HCT116 (cell line): ENCODE data around the gene OAT. TPM values are rescaled to one million over a fixed set of nuclear protein-coding genes. Genes with fewer than 3 reads are reported as not detected.
A peak's percentile ranks its signal among the peaks of the same experiment; 100 is the strongest.

ENCODE experiments used
- ATAC-seq: fragments of 200-7000 bp; cut with Tn5 transposase; 2 replicates; pipeline ENCODE4 v1.9.1; 2020; ENCODE audit warnings: mild to moderate bottlenecking, moderate library complexity
- BruUV-seq: library from RNA; stranded (reverse); fragments of 400-500 nt; replicated peaks from 2 replicates; lab custom pipeline; 2021; lab: Mats Ljungman, UMichigan
- CTCF ChIA-PET: fragments of 300-600 bp; sonication (Branson Sonifier 250); formaldehyde crosslinking; loops from one replicate; lab custom pipeline; 2021; ENCODE audit warnings: antibody characterized with exemption; lab: Charles Lee
- POLR2A ChIA-PET: fragments of 300-600, 350-600 bp; sonication (Branson Sonifier 250); formaldehyde crosslinking; loops from one replicate; lab custom pipeline; 2021; ENCODE audit warnings: antibody characterized with exemption; lab: Charles Lee
- RAD21 ChIA-PET, 2 experiments: fragments of 300-600 bp; sonication (Branson Sonifier 250); formaldehyde crosslinking; loops; one replicate each; lab custom pipeline; 2023; ENCODE audit warnings: low total read pairs in 2 of 2; ENCODE audit not compliant: uncharacterized antibody in 2 of 2, unreplicated experiment in 2 of 2, low non-redundant PET in 1 of 2; lab: Charles Lee
- DNase-seq: peaks from one replicate; pipeline ENCODE4 v3.0.0-alpha.2; 2010; ENCODE audit warnings: low read depth, low spot score
- H2AFZ ChIP-seq: fragments of 200-600 bp; shearing (Covaris generic), sonication (generic); 2 replicates; pipeline ENCODE4 v1.6.1; 2017; ENCODE audit warnings: low read depth, mixed run types, mixed read lengths, antibody characterized with exemption, low read length; ENCODE audit not compliant: poor library complexity, severe bottlenecking
- H3K27ac ChIP-seq: 2 replicates; pipeline ENCODE4 v1.5.1; 2012; ENCODE audit warnings: low read depth, low read length
- H3K27me3 ChIP-seq: fragments of 200-600 bp; sonication (generic); 2 replicates; pipeline ENCODE4 v1.6.1; 2016; ENCODE audit warnings: mixed run types, low read length, mixed read lengths; ENCODE audit not compliant: insufficient read depth
- H3K36me3 ChIP-seq, 2 experiments: fragments of 200-500 bp in 1 of 2; fragments of 200-600 bp in 1 of 2; sonication (Bioruptor generic) in 1 of 2; sonication (generic) in 1 of 2; 2 replicates each; pipeline versions ENCODE4 v1.5.1 to v1.6.1; 2014 to 2016; ENCODE audit warnings: low read length in 2 of 2, inconsistent platforms in 1 of 2, mixed read lengths in 1 of 2, mixed run types in 1 of 2; ENCODE audit not compliant: insufficient read depth in 2 of 2, control insufficient read depth in 1 of 2
- H3K4me1 ChIP-seq, 2 experiments: fragments of 200-600 bp in 1 of 2; sonication (generic) in 1 of 2; 2 replicates each; pipeline versions ENCODE4 v1.5.1 to v1.6.1; 2012 to 2017; ENCODE audit warnings: low read length in 2 of 2, inconsistent platforms in 1 of 2, mild to moderate bottlenecking in 1 of 2, mixed read lengths in 1 of 2, mixed run types in 1 of 2, moderate library complexity in 1 of 2; ENCODE audit not compliant: insufficient read depth in 2 of 2, control insufficient read depth in 1 of 2
- H3K4me2 ChIP-seq: fragments of 200-600 bp; sonication (generic); 2 replicates; pipeline ENCODE4 v1.6.1; 2017; ENCODE audit warnings: mixed run types, low read length, mixed read lengths
- H3K4me3 ChIP-seq, 2 experiments: fragments of 200-600 bp in 1 of 2; sonication (generic) in 1 of 2; replicated peaks in 1 of 2; 2 replicates each; pipeline ENCODE4 v1.5.1; 2011 to 2016; ENCODE audit warnings: low read length in 2 of 2, control low read depth in 1 of 2, low read depth in 1 of 2, mild to moderate bottlenecking in 1 of 2, mixed read lengths in 1 of 2, mixed run types in 1 of 2
- H3K79me2 ChIP-seq: fragments of 200-600 bp; sonication (generic); 2 replicates; pipeline ENCODE4 v1.6.1; 2017; ENCODE audit warnings: mild to moderate bottlenecking, mixed run types, low read length, moderate library complexity, mixed read lengths; ENCODE audit not compliant: insufficient read depth
- H3K9ac ChIP-seq: fragments of 200-600 bp; sonication (generic); 2 replicates; pipeline ENCODE4 v1.6.1; 2016; ENCODE audit warnings: low read length, mixed read lengths
- H3K9me2 ChIP-seq: fragments of 200-600 bp; sonication (generic), shearing (Covaris generic); 2 replicates; pipeline ENCODE4 v1.6.1; 2017; ENCODE audit warnings: mixed run types, mild to moderate bottlenecking, moderate library complexity; ENCODE audit not compliant: insufficient read depth
- H3K9me3 ChIP-seq, 2 experiments: fragments of 200-500 bp in 1 of 2; fragments of 200-600 bp in 1 of 2; sonication (Bioruptor generic) in 1 of 2; sonication (generic) in 1 of 2; 2 replicates each; pipeline ENCODE4 v1.6.1; 2014 to 2017; ENCODE audit warnings: low read length in 2 of 2, mixed read lengths in 2 of 2, inconsistent platforms in 1 of 2, low read depth in 1 of 2, mild to moderate bottlenecking in 1 of 2, mixed run types in 1 of 2, moderate library complexity in 1 of 2; ENCODE audit not compliant: control insufficient read depth in 1 of 2, insufficient read depth in 1 of 2
- H4K20me1 ChIP-seq: fragments of 200-600 bp; sonication (generic), shearing (Covaris generic); 2 replicates; pipeline ENCODE4 v1.6.1; 2017; ENCODE audit warnings: mixed run types, mild to moderate bottlenecking, moderate library complexity; ENCODE audit not compliant: insufficient read depth
- EGR1 ChIP-seq: IDR thresholded peaks from 2 replicates; pipeline ENCODE4 v1.6.1; 2012; ENCODE audit warnings: low read depth
- ELF1 ChIP-seq: IDR thresholded peaks from 2 replicates; pipeline ENCODE4 v1.6.1; 2012; ENCODE audit warnings: low read depth, borderline replicate concordance
- EZH2phosphoT487 ChIP-seq: fragments of 200-600 bp; IDR thresholded peaks from 2 replicates; pipeline ENCODE4 v1.6.1; 2018; ENCODE audit warnings: antibody characterized with exemption, borderline replicate concordance
- JUND ChIP-seq: IDR thresholded peaks from 2 replicates; pipeline ENCODE4 v1.6.1; 2012
- POLR2A ChIP-seq: IDR thresholded peaks from 2 replicates; pipeline ENCODE4 v1.7.0; 2011; ENCODE audit warnings: borderline replicate concordance; ENCODE audit not compliant: insufficient read depth, insufficient read length; ENCODE audit errors: extremely low read depth
- POLR2AphosphoS5 ChIP-seq: IDR thresholded peaks from 2 replicates; pipeline ENCODE4 v1.6.1; 2011; ENCODE audit warnings: mild to moderate bottlenecking, low read depth, low read length, moderate library complexity
- SP1 ChIP-seq: IDR thresholded peaks from 2 replicates; pipeline ENCODE4 v1.6.1; 2012; ENCODE audit warnings: low read depth
- YY1 ChIP-seq: IDR thresholded peaks from 2 replicates; pipeline ENCODE4 v1.6.1; 2011; ENCODE audit warnings: low read length, low read depth, moderate library complexity, mild to moderate bottlenecking; ENCODE audit not compliant: insufficient replicate concordance; ENCODE audit errors: extremely low read depth
- ZFX ChIP-seq: fragments of 450-650 bp; IDR thresholded peaks from 2 replicates; pipeline ENCODE4 v1.6.1; 2017
- intact Hi-C: fragments of 100-400 bp; cut with micrococcal nuclease; formaldehyde crosslinking; loops from 2 replicates; pipeline ENCODE4 v1.10.0; 2022
- total RNA-seq: library from RNA; stranded (reverse); gene quantifications from one replicate; pipeline ENCODE4 v1.2.1, GENCODE V29; 2021; ENCODE audit not compliant: unreplicated experiment
- TF ChIP-seq, protein P1 (sequence below), 3 experiments: fragments of 200-600 bp in 1 of 3; sonication (generic) in 1 of 3; IDR thresholded peaks in 2 of 3; conservative IDR thresholded peaks in 1 of 3; 2 replicates each; pipeline ENCODE4 v1.5.1; 2012 to 2017; ENCODE audit warnings: low read depth in 2 of 3, low read length in 2 of 3, antibody characterized with exemption in 1 of 3, borderline replicate concordance in 1 of 3, control low read depth in 1 of 3, mild to moderate bottlenecking in 1 of 3, mixed read lengths in 1 of 3, mixed run types in 1 of 3, moderate library complexity in 1 of 3; ENCODE audit not compliant: insufficient read depth in 1 of 3

OAT gene
- total RNA-seq, 1 experiment from 2014 or later: 133 TPM

DNA sequence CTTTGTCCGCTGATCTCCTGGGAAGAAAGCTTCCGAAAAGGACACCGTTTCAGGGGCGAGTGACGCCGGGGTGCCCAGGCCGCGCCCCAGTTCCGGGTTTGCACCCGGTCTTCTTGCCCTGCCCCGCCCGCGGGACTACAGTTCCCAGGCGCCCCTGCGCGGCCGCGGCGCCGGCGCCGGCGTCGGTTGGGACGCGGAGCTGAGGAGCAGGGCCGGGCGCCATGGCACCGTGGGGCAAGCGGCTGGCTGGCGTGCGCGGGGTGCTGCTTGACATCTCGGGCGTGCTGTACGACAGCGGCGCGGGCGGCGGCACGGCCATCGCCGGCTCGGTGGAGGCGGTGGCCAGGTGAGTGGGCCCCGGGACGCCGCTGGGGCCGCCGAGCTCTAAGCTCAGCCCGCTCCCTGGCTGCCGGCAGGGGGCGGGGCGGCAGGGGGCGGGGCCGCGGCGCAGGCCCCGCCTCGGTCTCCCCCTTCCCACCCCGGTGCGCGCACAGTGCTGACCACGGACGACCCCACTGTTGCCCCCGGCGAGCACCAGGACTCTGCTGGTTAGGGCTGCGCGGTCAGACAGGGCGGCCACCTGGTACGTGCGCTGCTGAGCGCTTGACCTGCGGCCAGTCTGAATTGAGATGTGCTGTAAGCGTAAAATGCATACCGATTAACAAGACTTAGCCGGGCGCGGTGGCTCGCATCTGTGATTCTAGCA is 43.1 kb upstream of the OAT start, which contains the start of gene LHPP:
TSS of gene LHPP (plus strand) at position 182 of the 706 bp plus-strand sequence. CDS start at position 222, 40 bp downstream.
- ChIA-PET POLR2A (interaction anchor here (0.7 to 2.0 kb wide), 4 partner anchors 9 to 466 kb away, joined by 3 to 10 read pairs (median 4); partner anchors contain the start of gene OAT), RAD21 (no interaction called here), CTCF (interaction anchor here (0.6 to 1.9 kb wide), 5 partner anchors 10 to 564 kb away, joined by 3 to 7 read pairs (median 4); partner anchors contain the start of gene OAT)
- peak within 1 kb of the TSS; percentile 63 for H3K9ac ChIP-seq
- H3K9me2 ChIP-seq: no peaks in the 10 kb centered on the region
- DNase-seq (peak; percentile 69), ATAC-seq (peak; percentile 98)
- H3K27me3 ChIP-seq: no peaks in the 10 kb centered on the region
- intact Hi-C loops: no loop called here
- H3K79me2 ChIP-seq: no peaks in the 10 kb centered on the region
- peak within 1 kb of the TSS; percentile 73 for H3K4me2 ChIP-seq
- H3K4me1 ChIP-seq: peaks cover 6 to 36% of the 10 kb centered on the region in 2 experiments; a peak in 3 of 4 replicates
- peak; percentile 98 for TF ChIP-seq ELF1
- peak; percentile 92 for TF ChIP-seq POLR2AphosphoS5
- TF ChIP-seq, protein P1, sequence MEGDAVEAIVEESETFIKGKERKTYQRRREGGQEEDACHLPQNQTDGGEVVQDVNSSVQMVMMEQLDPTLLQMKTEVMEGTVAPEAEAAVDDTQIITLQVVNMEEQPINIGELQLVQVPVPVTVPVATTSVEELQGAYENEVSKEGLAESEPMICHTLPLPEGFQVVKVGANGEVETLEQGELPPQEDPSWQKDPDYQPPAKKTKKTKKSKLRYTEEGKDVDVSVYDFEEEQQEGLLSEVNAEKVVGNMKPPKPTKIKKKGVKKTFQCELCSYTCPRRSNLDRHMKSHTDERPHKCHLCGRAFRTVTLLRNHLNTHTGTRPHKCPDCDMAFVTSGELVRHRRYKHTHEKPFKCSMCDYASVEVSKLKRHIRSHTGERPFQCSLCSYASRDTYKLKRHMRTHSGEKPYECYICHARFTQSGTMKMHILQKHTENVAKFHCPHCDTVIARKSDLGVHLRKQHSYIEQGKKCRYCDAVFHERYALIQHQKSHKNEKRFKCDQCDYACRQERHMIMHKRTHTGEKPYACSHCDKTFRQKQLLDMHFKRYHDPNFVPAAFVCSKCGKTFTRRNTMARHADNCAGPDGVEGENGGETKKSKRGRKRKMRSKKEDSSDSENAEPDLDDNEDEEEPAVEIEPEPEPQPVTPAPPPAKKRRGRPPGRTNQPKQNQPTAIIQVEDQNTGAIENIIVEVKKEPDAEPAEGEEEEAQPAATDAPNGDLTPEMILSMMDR (IDR thresholded peaks at IDR 0.05 in 2 of 3, conservative IDR thresholded peaks at IDR 0.05 in 1 of 3; ENCODE audit: borderline replicate concordance in 1 of 3, insufficient read depth in 1 of 3, low read depth in 2 of 3, low read length in 2 of 3): peak in 1 of 3 experiments; percentile 20; a peak in 2 of 6 replicates
- peak; percentile 67 for TF ChIP-seq POLR2A
- TF ChIP-seq EZH2phosphoT487: no peak
- TF ChIP-seq ZFX: peak; percentile 82; the same call in 1 of the 2 replicates
- TF ChIP-seq EGR1: no peak
- peak; percentile 92 for TF ChIP-seq YY1
- TF ChIP-seq JUND: no peak
- peak; percentile 20; the same call in 1 of the 2 replicates for TF ChIP-seq SP1
- H3K9me3 ChIP-seq: no peaks in the 10 kb centered on the region
- BruUV-seq: no TSS peak
- H3K27ac ChIP-seq: peak within 1 kb of the TSS; percentile 69
- H2AFZ ChIP-seq: peak within 1 kb of the TSS; percentile 28
- no peaks in the 10 kb centered on the region for H4K20me1 ChIP-seq
- peak within 1 kb of the TSS; percentile 66 to 85 for H3K4me3 ChIP-seq
- H3K36me3 ChIP-seq: no peaks in the 10 kb centered on the region
